WTC11 (cell line): ENCODE data around the gene PPM1K. TPM values are rescaled to one million over a fixed set of nuclear protein-coding genes. Genes with fewer than 3 reads are reported as not detected.

Source experiments
- ATAC-seq: fragments of 200-7000 bp; cut with Tn5 transposase; 2 replicates; pipeline ENCODE4 v1.10.0; 2021; ENCODE audit warnings: mild to moderate bottlenecking, moderate library complexity
- CTCF ChIA-PET: fragments of 300-600 bp; sonication (Branson Sonifier 250); formaldehyde crosslinking; loops from one replicate; lab custom pipeline; 2021; ENCODE audit warnings: antibody characterized with exemption; lab: Charles Lee
- POLR2A ChIA-PET: fragments of 350-600 bp; sonication (Branson Sonifier 250); formaldehyde crosslinking; loops from one replicate; lab custom pipeline; 2021; ENCODE audit warnings: antibody characterized with exemption; lab: Charles Lee
- DNase-seq: peaks from one replicate; pipeline ENCODE4 v3.0.0; 2021; ENCODE audit warnings: low spot score
- H3K27ac Mint-ChIP-seq: 2 replicates; pipeline ENCODE4 v1.8.0; 2021; ENCODE audit warnings: mixed read lengths
- H3K27me3 Mint-ChIP-seq: 2 replicates; pipeline ENCODE4 v1.8.0; 2021; ENCODE audit warnings: low read depth, mild to moderate bottlenecking, moderate library complexity, mixed read lengths
- H3K36me3 Mint-ChIP-seq: 2 replicates; pipeline ENCODE4 v1.8.0; 2021; ENCODE audit warnings: mixed read lengths
- H3K4me1 Mint-ChIP-seq: 2 replicates; pipeline ENCODE4 v1.8.0; 2022; ENCODE audit warnings: mixed read lengths
- H3K4me3 Mint-ChIP-seq: 2 replicates; pipeline ENCODE4 v1.8.0; 2021; ENCODE audit warnings: mild to moderate bottlenecking, moderate library complexity, mixed read lengths
- H3K9me3 Mint-ChIP-seq: 2 replicates; pipeline ENCODE4 v1.8.0; 2021; ENCODE audit warnings: mixed read lengths
- ATF1 ChIP-seq: sonication (generic); formaldehyde crosslinking; IDR thresholded peaks from 2 replicates; pipeline ENCODE4 v1.8.1; 2023; ENCODE audit warnings: mild to moderate bottlenecking, moderate library complexity, missing genetic modification reagents
- CREB1 ChIP-seq: sonication (generic); formaldehyde crosslinking; IDR thresholded peaks from 2 replicates; pipeline ENCODE4 v1.8.0; 2023; ENCODE audit warnings: mild to moderate bottlenecking, missing genetic modification reagents
- ESRRA ChIP-seq: sonication (generic); formaldehyde crosslinking; IDR thresholded peaks from 2 replicates; pipeline ENCODE4 v1.8.1; 2022; ENCODE audit warnings: mild to moderate bottlenecking, missing genetic modification reagents, borderline replicate concordance
- FOXP1 ChIP-seq: sonication (generic); formaldehyde crosslinking; IDR thresholded peaks from 2 replicates; pipeline ENCODE4 v1.8.0; 2022; ENCODE audit warnings: missing genetic modification reagents, mild to moderate bottlenecking, moderate library complexity, borderline replicate concordance
- JAZF1 ChIP-seq: fragments of 250-450 bp; sonication (Bioruptor Pico); IDR thresholded peaks from 2 replicates; pipeline ENCODE4 v1.9.0; 2021; ENCODE audit warnings: moderate library complexity, mild to moderate bottlenecking, inconsistent platforms
- MXD4 ChIP-seq: fragments of 250-450 bp; sonication (Bioruptor Pico); IDR thresholded peaks from 2 replicates; pipeline ENCODE4 v1.8.0; 2021; ENCODE audit warnings: mild to moderate bottlenecking, moderate library complexity, borderline replicate concordance
- NFYB ChIP-seq: sonication (generic); formaldehyde crosslinking; conservative IDR thresholded peaks from 2 replicates; pipeline ENCODE4 v1.8.0; 2022; ENCODE audit warnings: low read depth, missing genetic modification reagents
- NR2C2 ChIP-seq: sonication (generic); formaldehyde crosslinking; IDR thresholded peaks from 2 replicates; pipeline ENCODE4 v1.8.0; 2022; ENCODE audit warnings: mild to moderate bottlenecking, missing genetic modification reagents
- OVOL2 ChIP-seq: fragments of 250-450 bp; sonication (Bioruptor Pico); IDR thresholded peaks from 2 replicates; pipeline ENCODE4 v1.9.0; 2021; ENCODE audit warnings: mild to moderate bottlenecking, borderline replicate concordance
- PREB ChIP-seq: sonication (generic); formaldehyde crosslinking; IDR thresholded peaks from 2 replicates; pipeline ENCODE4 v1.8.1; 2022; ENCODE audit warnings: mild to moderate bottlenecking, missing genetic modification reagents, moderate library complexity, borderline replicate concordance
- PRRX2 ChIP-seq: fragments of 250-450 bp; sonication (Bioruptor Pico); IDR thresholded peaks from 2 replicates; pipeline ENCODE4 v1.8.0; 2021; ENCODE audit warnings: mild to moderate bottlenecking
- SOX15 ChIP-seq: fragments of 250-450 bp; sonication (Bioruptor Pico); IDR thresholded peaks from 2 replicates; pipeline ENCODE4 v1.9.0; 2021; ENCODE audit warnings: mild to moderate bottlenecking
- SP1 ChIP-seq: sonication (generic); formaldehyde crosslinking; conservative IDR thresholded peaks from 2 replicates; pipeline ENCODE4 v1.8.1; 2022; ENCODE audit warnings: missing genetic modification reagents
- TCF7 ChIP-seq: sonication (generic); formaldehyde crosslinking; IDR thresholded peaks from 2 replicates; pipeline ENCODE4 v1.8.0; 2022; ENCODE audit warnings: mild to moderate bottlenecking, low read depth, missing genetic modification reagents, moderate library complexity
- TEAD1 ChIP-seq: sonication (generic); formaldehyde crosslinking; IDR thresholded peaks from 2 replicates; pipeline ENCODE4 v1.8.0; 2022; ENCODE audit warnings: mild to moderate bottlenecking, missing genetic modification reagents
- ZNF121 ChIP-seq: sonication (generic); formaldehyde crosslinking; IDR thresholded peaks from 2 replicates; pipeline ENCODE4 v1.8.0; 2023; ENCODE audit warnings: missing genetic modification reagents
- total RNA-seq: library from RNA; stranded (reverse); gene quantifications from 3 replicates; pipeline ENCODE4 v1.2.3, GENCODE V29; 2021
- TF ChIP-seq, protein P1 (sequence below): sonication (generic); formaldehyde crosslinking; IDR thresholded peaks from 2 replicates; pipeline ENCODE4 v1.8.0; 2022; ENCODE audit warnings: mild to moderate bottlenecking, missing genetic modification reagents
- TF ChIP-seq, protein P2 (sequence below): fragments of 250-450 bp; sonication (Bioruptor Pico); conservative IDR thresholded peaks from 2 replicates; pipeline ENCODE4 v1.9.0; 2021; ENCODE audit warnings: mild to moderate bottlenecking
- TF ChIP-seq, protein P3 (sequence below): sonication (generic); formaldehyde crosslinking; IDR thresholded peaks from 2 replicates; pipeline ENCODE4 v1.8.1; 2023; ENCODE audit warnings: mild to moderate bottlenecking, missing genetic modification reagents, moderate library complexity
- TF ChIP-seq, protein P4 (sequence below): sonication (generic); formaldehyde crosslinking; IDR thresholded peaks from 2 replicates; pipeline ENCODE4 v1.8.1; 2023; ENCODE audit warnings: mild to moderate bottlenecking, moderate library complexity, missing genetic modification reagents
- TF ChIP-seq, protein P5 (sequence below): sonication (generic); formaldehyde crosslinking; IDR thresholded peaks from 2 replicates; pipeline ENCODE4 v1.8.0; 2023; ENCODE audit warnings: missing genetic modification reagents
- TF ChIP-seq, protein P6 (sequence below): sonication (generic); formaldehyde crosslinking; IDR thresholded peaks from 2 replicates; pipeline ENCODE4 v1.8.0; 2022; ENCODE audit warnings: missing genetic modification reagents

Gene PPM1K
- total RNA-seq, 1 experiment from 2014 or later, result 17.0 TPM

- no peaks in the 10 kb centered on the region; the same call in 1 of the 2 replicates for H3K27me3 Mint-ChIP-seq
- ChIA-PET CTCF (no interaction called here), POLR2A (no interaction called here)
- no peak overlapping the region for H3K27ac Mint-ChIP-seq
- DNase-seq (no peak), ATAC-seq (no peak)
- no peak for TF ChIP-seq ZNF121 (CRISPR knock-in tag)
- no peak for TF ChIP-seq SOX15
- TF ChIP-seq TCF7 (CRISPR knock-in tag), result no peak
- no peak for TF ChIP-seq PRRX2
- no peak for TF ChIP-seq MXD4
- TF ChIP-seq, protein P1, sequence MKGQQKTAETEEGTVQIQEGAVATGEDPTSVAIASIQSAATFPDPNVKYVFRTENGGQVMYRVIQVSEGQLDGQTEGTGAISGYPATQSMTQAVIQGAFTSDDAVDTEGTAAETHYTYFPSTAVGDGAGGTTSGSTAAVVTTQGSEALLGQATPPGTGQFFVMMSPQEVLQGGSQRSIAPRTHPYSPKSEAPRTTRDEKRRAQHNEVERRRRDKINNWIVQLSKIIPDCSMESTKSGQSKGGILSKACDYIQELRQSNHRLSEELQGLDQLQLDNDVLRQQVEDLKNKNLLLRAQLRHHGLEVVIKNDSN, result no peak
- TF ChIP-seq ESRRA (CRISPR knock-in tag), result no peak
- TF ChIP-seq OVOL2 (CRISPR knock-in tag), result no peak
- no peak for TF ChIP-seq JAZF1 (CRISPR knock-in tag)
- no peak for TF ChIP-seq NR2C2
- TF ChIP-seq CREB1 (CRISPR knock-in tag), result no peak
- no peak for TF ChIP-seq SP1
- TF ChIP-seq, protein P2, sequence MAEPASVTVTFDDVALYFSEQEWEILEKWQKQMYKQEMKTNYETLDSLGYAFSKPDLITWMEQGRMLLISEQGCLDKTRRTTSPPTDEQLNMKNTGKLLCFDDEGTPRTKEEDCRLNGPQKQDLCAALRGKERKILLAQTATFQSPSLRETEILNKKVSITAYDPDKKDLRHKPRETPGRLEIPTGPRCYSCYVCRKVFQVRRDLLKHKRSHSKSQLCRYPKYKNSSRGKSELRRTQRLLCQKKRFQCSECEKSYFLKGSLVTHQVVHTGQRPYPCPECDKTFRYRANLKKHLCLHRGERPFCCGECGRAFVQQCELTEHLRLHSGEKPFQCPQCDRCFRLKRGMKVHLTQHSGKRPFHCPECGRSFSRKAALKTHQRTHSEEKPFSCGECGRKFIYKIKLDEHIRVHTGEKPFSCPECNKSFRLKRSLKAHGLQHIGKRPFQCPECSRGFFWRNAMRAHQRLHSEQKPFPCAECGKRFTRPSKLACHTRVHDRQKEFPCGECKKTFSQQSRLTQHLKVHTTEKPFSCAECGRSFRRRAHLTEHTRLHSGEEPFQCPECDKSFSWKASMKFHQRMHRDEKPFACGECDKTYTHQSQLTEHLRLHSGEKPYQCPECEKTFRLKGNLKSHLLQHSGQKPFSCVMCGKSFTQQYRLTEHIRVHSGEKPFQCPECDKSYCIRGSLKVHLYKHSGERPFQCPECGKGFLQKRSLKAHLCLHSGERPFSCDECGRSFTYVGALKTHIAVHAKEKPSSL (CRISPR knock-in tag), result no peak
- no peak for TF ChIP-seq FOXP1 (CRISPR knock-in tag)
- TF ChIP-seq, protein P3, sequence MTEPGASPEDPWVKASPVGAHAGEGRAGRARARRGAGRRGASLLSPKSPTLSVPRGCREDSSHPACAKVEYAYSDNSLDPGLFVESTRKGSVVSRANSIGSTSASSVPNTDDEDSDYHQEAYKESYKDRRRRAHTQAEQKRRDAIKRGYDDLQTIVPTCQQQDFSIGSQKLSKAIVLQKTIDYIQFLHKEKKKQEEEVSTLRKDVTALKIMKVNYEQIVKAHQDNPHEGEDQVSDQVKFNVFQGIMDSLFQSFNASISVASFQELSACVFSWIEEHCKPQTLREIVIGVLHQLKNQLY (CRISPR knock-in tag), result no peak
- TF ChIP-seq, protein P4, sequence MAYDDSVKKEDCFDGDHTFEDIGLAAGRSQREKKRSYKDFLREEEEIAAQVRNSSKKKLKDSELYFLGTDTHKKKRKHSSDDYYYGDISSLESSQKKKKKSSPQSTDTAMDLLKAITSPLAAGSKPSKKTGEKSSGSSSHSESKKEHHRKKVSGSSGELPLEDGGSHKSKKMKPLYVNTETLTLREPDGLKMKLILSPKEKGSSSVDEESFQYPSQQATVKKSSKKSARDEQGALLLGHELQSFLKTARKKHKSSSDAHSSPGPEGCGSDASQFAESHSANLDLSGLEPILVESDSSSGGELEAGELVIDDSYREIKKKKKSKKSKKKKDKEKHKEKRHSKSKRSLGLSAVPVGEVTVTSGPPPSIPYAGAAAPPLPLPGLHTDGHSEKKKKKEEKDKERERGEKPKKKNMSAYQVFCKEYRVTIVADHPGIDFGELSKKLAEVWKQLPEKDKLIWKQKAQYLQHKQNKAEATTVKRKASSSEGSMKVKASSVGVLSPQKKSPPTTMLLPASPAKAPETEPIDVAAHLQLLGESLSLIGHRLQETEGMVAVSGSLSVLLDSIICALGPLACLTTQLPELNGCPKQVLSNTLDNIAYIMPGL (CRISPR knock-in tag), result no peak
- TF ChIP-seq TEAD1 (CRISPR knock-in tag), result no peak
- TF ChIP-seq, protein P5, sequence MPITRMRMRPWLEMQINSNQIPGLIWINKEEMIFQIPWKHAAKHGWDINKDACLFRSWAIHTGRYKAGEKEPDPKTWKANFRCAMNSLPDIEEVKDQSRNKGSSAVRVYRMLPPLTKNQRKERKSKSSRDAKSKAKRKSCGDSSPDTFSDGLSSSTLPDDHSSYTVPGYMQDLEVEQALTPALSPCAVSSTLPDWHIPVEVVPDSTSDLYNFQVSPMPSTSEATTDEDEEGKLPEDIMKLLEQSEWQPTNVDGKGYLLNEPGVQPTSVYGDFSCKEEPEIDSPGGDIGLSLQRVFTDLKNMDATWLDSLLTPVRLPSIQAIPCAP, result no peak
- TF ChIP-seq ATF1 (CRISPR knock-in tag), result no peak
- peaks cover 6% of the 10 kb centered on the region; the same call in 1 of the 2 replicates for H3K4me1 Mint-ChIP-seq
- peaks cover 38% of the 10 kb centered on the region for H3K9me3 Mint-ChIP-seq
- peaks cover 15% of the 10 kb centered on the region for H3K36me3 Mint-ChIP-seq
- no peak overlapping the region for H3K4me3 Mint-ChIP-seq
Observed at GRCh38 chr4:88226143-88226542, 58.2 kb downstream of the PPM1K start.

GRCh38 chr4:88225232-88226105 is 58.9 kb downstream of the PPM1K start:
- DNase-seq (no peak), ATAC-seq (no peak)
- Mint-ChIP-seq H3K36me3 (peaks cover 15% of the 10 kb centered on the region), H3K27me3 (no peaks in the 10 kb centered on the region; the same call in 1 of the 2 replicates), H3K4me3 (no peak overlapping the region), H3K9me3 (peaks cover 42% of the 10 kb centered on the region), H3K4me1 (no peaks in the 10 kb centered on the region), H3K27ac (no peak overlapping the region)
- POLR2A ChIA-PET, result no interaction called here
- CTCF ChIA-PET, result no interaction called here
- TF ChIP-seq, protein P2 (CRISPR knock-in tag), result no peak
- TF ChIP-seq NFYB (CRISPR knock-in tag) (no peak), PREB (CRISPR knock-in tag) (no peak)
- TF ChIP-seq, protein P6, sequence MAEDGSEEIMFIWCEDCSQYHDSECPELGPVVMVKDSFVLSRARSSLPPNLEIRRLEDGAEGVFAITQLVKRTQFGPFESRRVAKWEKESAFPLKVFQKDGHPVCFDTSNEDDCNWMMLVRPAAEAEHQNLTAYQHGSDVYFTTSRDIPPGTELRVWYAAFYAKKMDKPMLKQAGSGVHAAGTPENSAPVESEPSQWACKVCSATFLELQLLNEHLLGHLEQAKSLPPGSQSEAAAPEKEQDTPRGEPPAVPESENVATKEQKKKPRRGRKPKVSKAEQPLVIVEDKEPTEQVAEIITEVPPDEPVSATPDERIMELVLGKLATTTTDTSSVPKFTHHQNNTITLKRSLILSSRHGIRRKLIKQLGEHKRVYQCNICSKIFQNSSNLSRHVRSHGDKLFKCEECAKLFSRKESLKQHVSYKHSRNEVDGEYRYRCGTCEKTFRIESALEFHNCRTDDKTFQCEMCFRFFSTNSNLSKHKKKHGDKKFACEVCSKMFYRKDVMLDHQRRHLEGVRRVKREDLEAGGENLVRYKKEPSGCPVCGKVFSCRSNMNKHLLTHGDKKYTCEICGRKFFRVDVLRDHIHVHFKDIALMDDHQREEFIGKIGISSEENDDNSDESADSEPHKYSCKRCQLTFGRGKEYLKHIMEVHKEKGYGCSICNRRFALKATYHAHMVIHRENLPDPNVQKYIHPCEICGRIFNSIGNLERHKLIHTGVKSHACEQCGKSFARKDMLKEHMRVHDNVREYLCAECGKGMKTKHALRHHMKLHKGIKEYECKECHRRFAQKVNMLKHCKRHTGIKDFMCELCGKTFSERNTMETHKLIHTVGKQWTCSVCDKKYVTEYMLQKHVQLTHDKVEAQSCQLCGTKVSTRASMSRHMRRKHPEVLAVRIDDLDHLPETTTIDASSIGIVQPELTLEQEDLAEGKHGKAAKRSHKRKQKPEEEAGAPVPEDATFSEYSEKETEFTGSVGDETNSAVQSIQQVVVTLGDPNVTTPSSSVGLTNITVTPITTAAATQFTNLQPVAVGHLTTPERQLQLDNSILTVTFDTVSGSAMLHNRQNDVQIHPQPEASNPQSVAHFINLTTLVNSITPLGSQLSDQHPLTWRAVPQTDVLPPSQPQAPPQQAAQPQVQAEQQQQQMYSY (CRISPR knock-in tag), result no peak
